ENCODE results near the gene CCDC167.
"Not testable (repeated sequence)": the region's sequence is repeated elsewhere in the genome, so short reads cannot be mapped to it uniquely, and the experiment has no call there.

Gene CCDC167

GRCh38 chr6:37507077-37507476 lies 7.4 kb upstream of the CCDC167 start:
- DNase-seq: no peak

GRCh38 chr6:37506479-37506878 lies 6.8 kb upstream of the CCDC167 start:
- no peak for DNase-seq

DNA sequence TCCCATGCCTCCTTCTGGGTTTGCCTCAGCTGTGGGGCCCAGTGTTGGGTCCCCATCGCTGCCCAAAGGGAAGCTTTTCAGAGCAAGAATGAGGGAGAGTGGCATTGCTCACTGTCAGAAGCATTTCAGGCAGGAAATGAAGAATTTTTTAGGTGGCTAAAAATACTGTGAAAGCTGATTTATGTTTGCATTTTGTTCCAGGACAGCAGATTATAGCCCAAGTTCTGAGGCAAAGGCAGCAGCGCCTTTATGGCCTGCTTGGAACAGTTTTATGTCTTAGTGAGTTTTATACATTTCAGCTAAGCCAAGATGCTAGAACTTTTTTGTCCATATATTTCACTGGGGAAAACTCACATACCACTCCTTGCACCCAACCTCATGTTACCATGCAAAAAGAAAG lies 4.3 kb upstream of the CCDC167 start:
- DNase-seq: no peak

DNA sequence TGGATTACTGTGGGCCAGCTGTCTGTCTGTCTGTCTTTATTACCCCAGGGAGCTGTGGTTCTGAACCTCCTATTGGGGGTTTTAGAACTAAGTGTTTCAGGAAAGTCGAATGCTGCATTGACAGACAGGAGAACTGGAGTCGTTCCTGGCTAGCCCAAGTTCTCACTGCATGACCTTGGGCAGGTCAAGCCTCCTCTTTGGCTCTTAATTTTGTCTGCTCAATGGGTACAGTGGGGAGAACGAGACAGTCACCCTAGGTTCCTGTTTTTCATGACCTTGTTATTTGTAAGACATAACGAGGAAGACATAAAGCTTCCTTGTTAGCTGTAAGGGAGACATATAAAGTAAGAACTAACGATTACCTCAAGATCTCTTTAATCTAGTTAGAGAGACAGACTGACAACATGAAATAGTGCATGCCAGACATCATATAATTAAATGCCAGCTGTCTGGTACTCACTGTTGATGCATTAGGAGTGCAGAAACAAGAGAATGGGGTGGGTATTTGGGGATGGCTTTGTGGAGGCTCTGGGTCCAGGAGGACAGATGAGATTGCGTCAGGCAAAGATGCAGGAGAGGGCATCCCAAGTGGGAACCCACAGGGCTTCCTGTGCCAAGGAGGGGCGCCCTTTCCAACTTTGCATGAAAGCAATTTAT lies 3.7 kb upstream of the CCDC167 start:
- no peak for DNase-seq

GRCh38 chr6:37502703-37503291 lies 3.1 kb upstream of the CCDC167 start:
- no peak for DNase-seq

DNA sequence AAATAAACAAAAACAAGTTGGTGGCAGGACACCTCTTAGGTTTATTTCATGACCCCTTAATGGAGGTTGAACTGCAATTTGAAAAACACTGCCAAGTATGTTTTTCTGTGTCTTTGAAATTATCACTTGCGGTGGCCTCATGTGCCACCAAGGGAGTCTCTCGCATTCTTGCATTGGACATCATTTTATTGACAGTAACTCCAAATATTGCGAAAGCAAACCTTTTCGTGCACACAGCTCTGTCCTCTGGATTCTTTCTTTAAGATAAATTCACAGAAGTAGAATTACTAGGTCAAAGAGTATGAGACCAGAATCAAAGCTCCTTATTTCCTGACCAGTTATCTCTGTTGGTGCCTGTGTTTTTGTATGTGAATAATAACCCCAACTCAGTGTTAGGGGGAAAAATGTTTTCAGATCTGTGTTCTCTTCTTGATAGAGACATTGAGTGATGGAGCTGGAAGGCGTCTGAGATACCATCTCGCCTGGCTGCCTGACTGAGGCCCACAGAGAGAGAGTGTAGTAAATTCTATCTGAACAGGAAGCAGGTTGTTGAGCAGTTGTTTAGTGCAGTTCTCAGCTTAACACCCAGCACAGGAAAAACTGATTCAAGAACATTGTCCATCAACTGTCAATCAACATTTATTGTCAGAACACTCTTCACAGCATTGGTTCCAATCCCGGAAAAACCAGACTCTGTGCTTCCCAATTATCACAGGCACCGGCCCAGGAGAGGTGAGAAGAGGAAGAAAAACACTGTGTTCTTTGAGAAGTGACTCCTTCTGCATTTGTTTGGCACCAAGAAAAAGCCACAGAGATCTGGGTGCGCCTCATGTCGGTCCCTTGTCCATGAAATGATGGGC lies 2.2 kb upstream of the CCDC167 start:
- DNase-seq: no peak

DNA sequence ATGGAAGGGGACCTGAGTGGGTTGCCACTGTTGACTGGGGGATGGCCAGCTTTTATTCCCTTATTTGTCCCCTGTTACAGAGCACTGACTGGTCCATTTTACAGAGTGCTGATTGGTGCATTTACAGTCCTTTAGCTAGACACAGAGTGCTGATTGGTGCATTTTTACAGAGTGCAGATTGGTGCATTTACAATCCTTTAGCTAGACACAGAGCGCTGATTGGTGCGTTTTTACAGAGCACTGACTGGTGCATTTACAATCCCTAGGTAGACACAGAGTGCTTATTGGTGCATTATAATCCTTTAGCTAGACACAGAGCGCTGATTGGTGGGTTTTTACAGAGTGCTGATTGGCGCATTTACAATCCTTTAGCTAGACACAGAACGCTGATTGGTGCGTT lies 1.2 kb upstream of the CCDC167 start:
- not testable (repeated sequence) for DNase-seq

- no peak for DNase-seq
Observed at GRCh38 chr6:37500294-37500608, 558 bp upstream of the CCDC167 start.

DNA sequence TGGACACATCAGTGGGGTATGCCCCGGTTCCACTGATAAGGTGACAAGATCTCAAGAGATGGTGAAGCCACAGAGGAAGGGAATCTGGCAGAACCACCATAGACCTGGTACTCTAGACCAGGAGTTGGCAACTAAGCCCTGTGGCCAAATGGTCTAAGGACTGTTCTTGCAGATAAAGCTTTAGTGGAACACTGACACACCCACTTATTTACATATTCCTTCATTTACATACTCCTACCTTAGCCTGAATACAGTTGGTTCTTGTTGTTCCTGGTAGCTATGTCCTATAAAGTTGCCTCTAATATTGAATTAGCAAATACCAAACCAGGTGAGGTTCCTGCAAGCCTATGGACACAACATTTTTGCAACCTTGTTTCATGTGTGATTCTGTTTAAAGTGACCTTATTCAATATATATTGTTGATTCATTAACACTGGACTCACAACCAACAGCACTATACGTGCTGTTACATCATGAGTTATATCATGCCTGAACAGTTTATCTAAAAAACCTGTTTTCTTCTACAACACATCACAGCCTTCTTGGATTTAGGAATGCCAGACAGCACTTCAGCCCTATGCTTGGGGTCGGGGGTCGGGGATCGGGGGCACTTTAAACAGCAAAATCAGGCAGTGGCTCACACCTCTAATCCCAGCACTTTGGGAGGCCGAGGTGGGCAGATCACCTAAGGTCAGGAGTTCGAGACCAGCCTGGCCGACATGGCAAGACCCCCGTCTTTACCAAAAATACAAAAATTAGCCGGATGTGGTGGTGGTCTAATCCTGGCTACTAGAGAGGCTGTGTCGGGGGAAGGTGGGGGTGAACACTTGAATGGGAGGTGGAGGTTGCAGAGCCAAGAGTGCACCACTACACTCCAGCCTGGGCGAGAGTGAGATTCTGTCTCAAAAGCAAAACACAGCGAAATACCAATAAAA lies 2.5 kb downstream of the CCDC167 start:
- no peak for DNase-seq

DNA sequence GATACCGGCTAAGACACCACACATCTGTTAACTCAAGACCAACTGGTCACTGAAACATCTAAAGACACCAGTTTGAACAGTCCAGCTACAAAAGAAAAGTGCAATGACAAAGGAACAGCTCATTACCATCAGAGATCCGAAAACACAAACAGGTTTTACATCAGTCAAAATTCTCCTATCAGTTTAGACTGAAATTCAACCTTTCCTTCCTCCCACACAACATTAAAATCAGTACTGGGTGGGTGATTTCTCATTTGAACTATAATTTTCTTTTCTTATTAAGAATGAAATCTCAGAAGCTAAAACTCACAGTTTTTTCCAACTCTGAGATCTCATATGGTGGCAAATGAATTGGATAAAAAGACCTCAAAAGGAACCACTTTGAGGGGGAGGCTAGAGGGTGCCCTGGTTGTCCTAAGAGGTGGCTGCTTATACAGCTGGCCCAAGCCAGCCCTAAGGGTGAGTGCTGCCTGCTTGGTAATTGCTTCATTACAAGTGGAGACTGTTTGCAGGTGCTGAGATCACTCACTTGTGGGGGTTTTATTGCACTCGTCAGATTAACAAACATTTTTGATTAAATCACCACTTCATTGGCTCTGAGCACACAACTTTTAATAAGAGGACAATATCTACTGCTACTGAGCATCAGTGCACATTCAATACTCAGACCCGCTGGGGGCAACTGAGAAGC lies 4.3 kb downstream of the CCDC167 start:
- DNase-seq: no peak

DNA sequence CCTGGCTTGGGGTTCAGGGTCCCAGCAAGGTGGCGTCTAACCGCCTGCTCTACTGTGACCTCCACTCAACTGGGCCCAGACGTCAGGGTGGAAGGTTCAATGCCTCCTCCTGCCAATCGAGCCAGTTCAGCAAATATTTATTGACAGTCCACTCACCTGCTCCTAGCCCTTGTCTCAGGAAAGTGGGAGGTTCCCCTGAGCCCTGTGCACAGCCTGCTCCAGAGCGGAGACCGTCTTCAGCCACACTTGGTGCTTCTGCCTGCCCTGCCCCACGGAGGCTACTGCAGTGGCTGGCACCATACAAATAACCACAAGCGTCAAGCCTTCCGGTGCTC lies 6.1 kb downstream of the CCDC167 start:
- DNase-seq: no peak

DNA sequence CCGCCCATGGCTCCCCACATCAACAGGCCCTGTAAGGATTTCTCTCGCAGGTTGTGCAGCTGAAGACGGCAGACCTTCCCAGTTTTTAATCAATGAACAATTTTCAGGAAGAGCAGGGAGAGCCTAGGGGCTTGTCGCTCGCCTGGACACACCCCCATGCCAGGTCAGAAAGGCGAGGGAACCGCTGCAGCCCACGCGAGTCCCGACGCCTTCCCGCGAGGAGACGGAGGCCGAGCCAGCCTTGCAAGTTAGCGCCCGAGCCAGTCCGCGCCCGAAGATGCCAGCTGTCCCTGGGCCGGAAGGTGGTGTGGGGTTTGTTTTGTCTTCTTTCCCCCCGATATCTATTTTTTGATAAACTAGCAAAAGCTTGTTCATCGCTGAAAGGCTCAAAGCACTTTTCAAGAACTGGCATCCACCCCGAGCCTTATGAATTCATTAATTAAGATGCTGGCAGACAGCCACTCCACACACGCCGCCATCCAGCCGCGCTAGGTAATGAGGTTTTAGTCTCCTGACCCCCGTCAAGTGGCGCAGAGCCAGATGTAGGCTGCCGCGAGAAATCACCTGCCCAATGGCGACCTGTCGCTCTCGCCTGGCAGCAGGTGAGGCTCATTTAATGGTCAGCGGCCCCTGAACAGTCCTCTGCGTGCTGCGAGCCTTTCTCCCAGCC lies 6.6 kb downstream of the CCDC167 start:
- DNase-seq: no peak

GRCh38 chr6:37492236-37492972 lies 7.3 kb downstream of the CCDC167 start:
- no peak for DNase-seq

- DNase-seq: no peak
Observed at GRCh38 chr6:37491830-37492208, 7.9 kb downstream of the CCDC167 start.

- DNase-seq: no peak
Observed at GRCh38 chr6:37491171-37491829, 8.4 kb downstream of the CCDC167 start.

DNA sequence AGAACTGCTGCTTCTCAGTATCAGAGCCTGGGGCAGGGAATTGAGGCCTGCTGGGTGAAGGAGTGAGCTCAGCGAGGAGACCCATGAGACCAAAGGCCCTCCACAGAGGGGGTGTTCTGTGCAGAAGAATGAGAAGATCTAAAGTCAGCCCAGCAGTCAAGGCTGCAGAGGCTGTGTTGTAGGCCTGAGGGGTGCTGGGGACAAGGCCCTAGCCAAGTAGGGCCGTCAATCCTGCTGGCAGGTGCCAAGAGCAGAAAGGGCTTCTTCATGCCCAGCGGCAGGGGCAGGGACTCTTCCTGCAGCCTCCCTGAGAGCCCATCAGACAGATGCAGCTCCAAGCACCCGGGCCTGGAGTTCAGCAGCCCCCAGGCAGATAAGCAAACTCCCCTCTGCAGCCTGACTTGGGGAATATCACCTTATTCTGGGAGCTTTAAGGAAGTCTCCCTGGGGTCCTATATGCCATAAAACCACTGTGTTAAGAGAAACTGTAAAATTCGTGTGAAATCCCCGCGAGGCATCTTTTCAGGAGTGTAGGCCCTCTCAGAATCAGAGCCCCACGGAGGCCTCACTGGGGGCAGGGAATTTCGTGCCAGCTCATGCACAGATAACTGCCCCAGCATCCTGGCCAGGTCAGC lies 9.0 kb downstream of the CCDC167 start:
- DNase-seq: no peak

DNA sequence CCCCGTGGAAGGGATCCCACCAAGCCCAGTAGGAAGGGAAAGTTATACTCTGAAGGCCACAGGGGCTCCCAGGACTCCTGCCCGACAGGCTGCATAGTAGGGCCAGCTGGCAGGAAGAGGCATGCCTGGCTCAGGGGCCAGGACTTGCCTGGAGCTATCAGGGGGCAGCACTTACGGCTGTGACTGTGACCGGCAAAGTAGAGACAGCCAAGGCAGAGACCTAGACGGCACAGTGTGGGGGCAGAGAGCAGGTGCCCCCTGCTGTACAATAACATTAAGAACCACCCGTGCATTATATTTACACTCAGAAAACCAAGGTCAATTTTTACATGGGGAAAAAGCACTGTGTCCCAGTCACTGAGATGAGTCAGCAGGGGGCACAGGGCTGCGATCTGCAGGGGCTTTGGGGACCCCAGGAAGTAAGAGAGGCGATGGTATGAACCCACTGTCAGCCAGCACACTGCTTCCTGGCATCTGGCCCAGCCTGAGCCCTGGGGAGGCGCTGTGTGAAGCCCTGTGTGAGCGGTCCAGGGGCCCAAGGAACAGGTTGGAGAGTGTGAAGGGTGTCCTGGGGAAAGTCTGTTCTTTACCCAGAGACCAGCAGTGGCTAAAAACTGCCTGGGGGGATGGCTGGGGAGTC lies 9.9 kb downstream of the CCDC167 start:
- no peak for DNase-seq

DNA sequence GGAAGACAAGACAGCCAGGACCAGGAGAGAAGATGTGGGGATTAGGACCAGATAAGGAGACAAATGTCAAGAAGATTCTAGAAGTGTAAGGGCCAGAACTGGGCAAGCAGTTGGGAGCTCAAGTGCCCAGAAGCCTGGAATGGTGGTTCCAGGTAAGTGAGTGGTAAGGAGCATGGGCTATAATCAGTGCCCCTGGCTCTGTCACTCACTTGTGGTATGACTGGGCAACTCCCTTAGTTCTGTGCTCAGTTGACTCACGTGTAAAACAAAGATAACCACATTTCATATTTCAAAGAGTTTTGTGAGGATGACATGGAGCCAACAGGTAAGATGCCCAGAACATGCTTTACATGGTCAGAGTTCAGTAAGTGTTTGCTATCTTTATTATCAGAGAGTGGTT lies 11.2 kb downstream of the CCDC167 start:
- DNase-seq: no peak

DNA sequence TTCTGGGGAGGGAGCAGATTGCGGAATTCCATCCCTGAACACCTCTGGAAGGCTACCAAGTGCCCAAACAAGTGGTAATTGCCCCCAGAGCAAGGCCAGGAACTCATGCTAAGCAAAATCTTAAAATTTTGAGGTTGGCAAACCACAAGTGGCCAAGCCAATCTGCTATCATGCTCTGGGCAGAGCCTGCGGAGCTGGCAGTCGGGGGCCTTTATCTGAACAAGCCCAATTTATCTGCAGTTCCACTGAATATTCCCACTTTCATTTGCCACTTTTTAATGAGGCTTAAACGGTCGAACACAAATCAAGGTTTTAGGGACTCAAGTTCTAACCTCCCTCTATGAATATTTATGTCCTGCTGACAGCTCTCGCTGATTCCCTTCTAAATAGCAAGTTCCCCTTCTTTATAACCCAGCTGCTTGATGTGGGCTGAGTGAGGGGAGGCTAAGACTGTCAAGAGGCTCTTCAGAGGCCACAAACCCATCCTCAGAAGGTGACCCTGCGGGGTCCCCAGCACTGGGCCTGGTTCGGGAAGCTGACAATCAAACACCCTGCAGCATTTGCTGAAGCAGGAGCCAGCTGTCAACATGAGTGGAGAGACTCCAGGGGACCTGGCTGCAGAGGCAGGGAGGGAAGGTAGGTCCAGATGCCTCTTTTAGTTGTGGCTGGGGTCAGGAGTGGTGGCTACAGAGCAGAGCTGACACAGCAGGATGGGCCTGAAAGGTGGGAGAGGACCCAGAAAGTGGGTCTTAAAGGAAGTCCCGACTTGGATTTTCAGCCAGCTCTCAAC lies 11.9 kb downstream of the CCDC167 start:
- no peak for DNase-seq

Measured in fibroblast of upper back skin (primary cell).